ENCODE measurements around the gene U2AF1. TPM values are rescaled to one million over a fixed set of nuclear protein-coding genes. Genes with fewer than 3 reads are reported as not detected.

Gene U2AF1
- 22.3 and 26.7 TPM in 2 replicates for total RNA-seq

DNA sequence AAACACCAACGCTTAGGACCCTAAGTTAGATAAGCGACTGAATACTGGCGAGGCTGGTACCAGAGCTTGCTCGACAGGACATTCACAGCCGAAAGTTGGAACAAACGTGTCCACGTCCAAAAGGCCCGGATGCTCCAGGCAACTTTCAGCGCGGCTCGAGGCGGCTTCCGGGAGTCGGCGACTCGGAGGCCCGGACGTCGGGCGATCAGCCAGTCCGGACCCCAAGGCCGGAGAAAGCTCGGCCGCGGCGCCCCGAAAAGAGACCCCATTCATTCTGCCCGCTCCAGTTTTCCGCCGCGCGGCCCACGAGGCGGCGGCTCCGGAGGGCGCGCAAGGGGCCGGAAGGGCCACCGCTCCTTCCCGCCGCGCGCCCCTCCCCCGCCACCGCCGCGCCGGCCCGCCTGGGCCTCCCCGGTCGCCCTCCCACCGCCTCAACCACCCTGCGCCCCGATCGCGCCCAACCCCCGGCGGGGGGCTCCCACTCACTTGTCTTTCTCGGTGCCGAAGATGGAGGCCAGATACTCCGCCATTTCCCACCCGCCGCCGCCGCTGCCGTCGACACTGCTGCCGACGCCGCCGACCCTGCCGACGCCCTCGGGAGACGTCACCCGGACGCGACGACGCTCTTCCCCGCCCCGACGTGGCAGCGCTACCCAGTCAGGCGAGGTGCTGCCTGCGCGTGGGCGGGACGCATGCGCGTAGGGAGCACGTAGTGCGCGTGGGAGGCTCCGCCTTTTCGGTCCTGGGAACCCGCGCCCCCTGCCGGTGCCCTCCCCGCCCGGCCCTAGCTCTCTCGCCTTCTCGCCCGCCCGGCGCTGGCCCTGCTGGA, at the start of gene U2AF1:
U2AF1 (minus strand) TSS at position 606 of the 829 bp plus-strand sequence; CDS start at position 530, 76 bp downstream.

DNA sequence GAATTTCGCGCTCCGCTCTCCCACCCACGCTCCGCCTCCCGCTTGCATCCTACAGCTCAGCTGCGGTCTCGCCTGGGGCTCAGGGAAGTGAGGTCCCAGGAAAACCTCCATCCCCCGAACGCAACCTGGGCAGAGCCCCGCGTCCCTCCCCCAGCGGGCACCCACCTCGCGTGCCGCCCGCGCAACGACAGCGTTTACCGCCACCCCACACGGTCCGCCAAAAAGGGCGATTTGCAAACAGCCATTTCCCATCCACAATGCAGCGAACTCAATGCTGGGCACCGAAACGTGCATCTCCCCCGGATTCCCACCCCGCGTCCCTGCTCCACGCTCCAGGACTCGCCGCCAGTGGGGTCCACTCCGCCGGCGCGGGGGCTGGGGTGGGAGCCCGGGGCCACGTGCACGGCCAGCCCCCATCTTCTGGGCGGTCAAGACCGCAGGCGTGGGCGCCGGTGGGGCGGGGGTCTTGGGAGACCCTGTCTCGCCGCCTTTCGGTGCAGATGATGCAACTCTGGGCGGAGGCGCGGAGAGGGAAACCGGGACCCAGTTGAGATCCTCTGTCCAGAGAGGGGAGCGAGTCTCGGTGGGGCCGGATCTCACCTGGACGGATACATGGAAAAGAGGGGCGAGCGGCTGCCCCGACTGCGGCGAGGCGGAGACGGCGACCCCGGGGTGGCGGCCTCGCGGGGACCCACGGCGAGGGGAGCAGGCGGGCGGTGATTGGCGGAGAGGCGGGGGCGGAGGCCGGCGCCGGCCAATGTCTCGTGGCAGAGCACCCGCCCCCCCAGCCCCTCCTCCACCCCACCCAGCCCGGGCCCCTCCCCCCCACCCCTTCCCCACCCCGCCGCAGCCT, 32.0 kb downstream of the U2AF1 start, which contains the start of gene CBS:
CBS (minus strand) TSS at position 666 of the 853 bp plus-strand sequence. CDS start 3,642 bp downstream, outside the sequence.

Other genes starting within 250 kb of the U2AF1 start
- 4.3 and 5.6 TPM in 2 replicates for gene WDR4, start 228.0 kb downstream of the U2AF1 start, total RNA-seq
- gene NDUFV3, start 214.3 kb downstream of the U2AF1 start, total RNA-seq = 45.5 and 56.8 TPM in 2 replicates
- gene ERVH48-1, start 181.9 kb downstream of the U2AF1 start, total RNA-seq = not detected in 2 replicates
- 8.9 and 9.0 TPM in 2 replicates for gene PKNOX1, start 133.0 kb downstream of the U2AF1 start, total RNA-seq
- 4.3 and 43.3 TPM in 2 replicates for gene CBS, start 31.7 kb downstream of the U2AF1 start, total RNA-seq
- not detected in 2 replicates for gene CRYAA, start 61.4 kb upstream of the U2AF1 start, total RNA-seq